ENCODE results near the gene LHCGR. TPM values are rescaled to one million over a fixed set of nuclear protein-coding genes. Genes with fewer than 3 reads are reported as not detected.
"Not testable (repeated sequence)": the region's sequence is repeated elsewhere in the genome, so short reads cannot be mapped to it uniquely, and the experiment has no call there.

The LHCGR gene
- total RNA-seq, 2 experiments from 2014 or later, result not detected

DNA sequence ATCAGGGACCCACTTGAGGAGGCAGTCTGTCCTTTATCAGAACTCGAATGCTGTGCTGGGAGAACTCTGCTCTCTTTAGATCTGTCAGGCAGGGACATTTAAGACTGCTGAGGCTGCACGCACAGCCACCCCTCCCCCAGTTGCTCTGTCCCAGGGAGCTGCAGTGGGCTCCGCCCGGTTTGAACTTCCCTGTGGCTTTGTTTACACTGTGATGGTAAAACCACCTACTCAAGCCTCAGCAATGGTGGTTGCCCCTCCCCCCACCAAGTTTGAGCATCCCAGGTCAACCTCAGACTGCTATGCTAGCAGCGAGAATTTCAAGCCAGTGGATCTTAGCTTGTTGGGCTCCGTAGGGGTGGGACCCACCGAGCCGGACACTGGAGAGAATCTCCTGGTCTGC is 11.8 kb upstream of the LHCGR start:
- Mint-ChIP-seq H3K4me1 (ENCODE audit: low read depth) (no peaks in the 10 kb centered on the region), H3K36me3 (no peaks in the 10 kb centered on the region), H3K9me3 (peaks cover 9% of the 10 kb centered on the region), H3K27ac (no peak overlapping the region), H3K4me3 (no peak overlapping the region), H3K27me3 (peaks cover 10% of the 10 kb centered on the region)
- no peak for DNase-seq
- intact Hi-C loops (cut with micrococcal nuclease), result no loop called here
- CTCF ChIA-PET, result no interaction called here
- POLR2A ChIA-PET, result no interaction called here

DNA sequence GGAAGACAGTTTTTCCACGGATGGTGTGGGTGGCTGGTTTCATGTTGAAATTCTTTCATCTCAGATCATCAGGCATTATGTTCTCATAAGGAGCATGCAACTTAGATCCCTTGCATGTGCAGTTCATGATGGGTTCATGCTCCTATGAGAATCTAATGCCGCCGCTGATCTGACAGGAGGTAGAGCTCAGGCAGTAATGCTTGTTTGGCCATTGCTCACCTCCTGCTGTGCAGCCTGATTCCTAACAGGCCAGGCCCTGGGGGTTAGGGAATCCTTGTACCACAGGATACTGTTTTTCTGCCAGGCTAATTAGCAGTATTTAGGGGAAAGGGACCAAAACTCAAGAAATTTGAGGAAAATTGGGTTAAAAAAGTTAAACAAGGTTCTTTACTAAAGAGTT is 5.3 kb upstream of the LHCGR start:
- Mint-ChIP-seq H3K27ac (no peak overlapping the region), H3K4me1 (ENCODE audit: low read depth) (no peaks in the 10 kb centered on the region), H3K36me3 (no peaks in the 10 kb centered on the region), H3K9me3 (peaks cover 9% of the 10 kb centered on the region), H3K4me3 (no peak overlapping the region), H3K27me3 (peaks cover 9% of the 10 kb centered on the region)
- ChIA-PET POLR2A (no interaction called here), CTCF (no interaction called here)
- intact Hi-C loops (cut with micrococcal nuclease), result no loop called here
- DNase-seq, result no peak

DNA sequence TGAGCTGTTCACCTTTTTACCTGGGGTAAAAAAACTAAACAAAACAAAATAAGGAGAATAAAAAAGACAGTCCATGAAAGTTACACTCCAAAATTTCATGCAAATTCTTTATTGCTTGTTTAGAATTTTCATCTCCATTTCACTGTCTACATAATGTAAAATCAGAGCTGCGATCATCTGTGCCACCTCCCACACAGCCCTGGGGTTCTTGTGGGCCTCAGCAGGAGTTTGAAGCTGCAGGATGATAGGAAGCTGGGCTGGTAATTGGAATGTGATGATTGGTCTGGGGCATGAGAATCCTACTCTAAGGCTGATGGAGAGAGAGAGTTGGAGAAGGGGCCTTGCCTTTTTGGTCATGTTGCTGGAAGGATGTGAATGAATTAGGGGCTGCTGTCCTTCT is 4.2 kb upstream of the LHCGR start:
- intact Hi-C loops (cut with micrococcal nuclease), result no loop called here

DNA sequence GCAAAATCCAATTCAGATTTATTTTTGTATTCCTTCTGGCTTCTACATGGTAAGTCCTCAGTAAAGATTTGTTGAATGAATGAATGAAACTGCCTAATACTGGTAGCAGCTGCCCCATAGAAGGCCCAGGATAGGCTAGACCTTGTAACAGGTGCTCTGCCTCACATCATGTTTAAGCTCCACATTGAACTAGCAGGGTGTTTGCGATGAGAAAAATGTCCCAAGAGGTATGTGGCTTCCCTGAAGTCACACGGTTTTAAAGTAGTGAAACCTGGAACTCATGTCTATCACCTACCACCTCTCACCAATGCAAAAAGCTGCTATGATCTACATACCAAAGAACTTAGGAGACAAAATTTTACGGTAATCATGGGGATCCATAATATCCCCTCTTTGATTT is 765 bp upstream of the LHCGR start:
- H3K4me1 Mint-ChIP-seq (ENCODE audit: low read depth), result no peaks in the 10 kb centered on the region
- H3K4me3 Mint-ChIP-seq, result no peak overlapping the region
- POLR2A ChIA-PET, result no interaction called here
- intact Hi-C loops (cut with micrococcal nuclease), result no loop called here
- no peaks in the 10 kb centered on the region for H3K9me3 Mint-ChIP-seq
- no peak overlapping the region for H3K27ac Mint-ChIP-seq
- no peaks in the 10 kb centered on the region for H3K36me3 Mint-ChIP-seq
- H3K27me3 Mint-ChIP-seq, result peaks cover 18% of the 10 kb centered on the region
- no peak for DNase-seq
- CTCF ChIA-PET, result no interaction called here

More for the DNA sequence above, 4.2 kb upstream of the LHCGR start:
- CTCF ChIA-PET, result no interaction called here
- no peak for DNase-seq
- no peak overlapping the region for H3K27ac Mint-ChIP-seq
- H3K9me3 Mint-ChIP-seq, result peaks cover 9% of the 10 kb centered on the region
- POLR2A ChIA-PET, result no interaction called here
- H3K4me3 Mint-ChIP-seq, result no peak overlapping the region
- no peaks in the 10 kb centered on the region for H3K4me1 Mint-ChIP-seq (ENCODE audit: low read depth)
- peaks cover 15% of the 10 kb centered on the region for H3K27me3 Mint-ChIP-seq
- no peaks in the 10 kb centered on the region for H3K36me3 Mint-ChIP-seq

DNA sequence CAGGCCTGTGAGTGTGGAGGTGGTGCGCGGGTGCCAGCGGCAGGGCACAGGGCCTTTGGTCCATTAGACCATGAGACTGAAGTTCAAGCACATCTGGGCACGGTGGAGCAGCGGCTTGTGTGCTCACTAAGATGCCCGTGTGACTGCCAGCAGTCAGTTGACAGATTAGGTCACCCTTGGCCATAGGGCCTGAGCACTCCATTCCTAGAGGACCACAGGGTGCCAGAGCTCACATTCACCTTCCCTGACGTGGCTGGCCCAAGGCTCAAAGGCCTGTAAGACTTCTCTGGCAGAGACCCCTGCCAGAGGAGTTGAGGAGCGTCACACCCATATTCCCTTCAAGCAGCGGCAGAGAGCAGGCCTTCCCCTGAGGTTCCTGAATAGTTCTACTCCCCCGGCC is 650 bp downstream of the LHCGR start:
- H3K9me3 Mint-ChIP-seq, result no peaks in the 10 kb centered on the region
- DNase-seq, result no peak
- no peak overlapping the region for H3K4me3 Mint-ChIP-seq
- H3K4me1 Mint-ChIP-seq (ENCODE audit: low read depth), result no peaks in the 10 kb centered on the region
- CTCF ChIA-PET, result no interaction called here
- POLR2A ChIA-PET, result no interaction called here
- no peaks in the 10 kb centered on the region for H3K36me3 Mint-ChIP-seq
- H3K27ac Mint-ChIP-seq, result no peak overlapping the region
- peaks cover 18% of the 10 kb centered on the region for H3K27me3 Mint-ChIP-seq
- intact Hi-C loops (cut with micrococcal nuclease), result no loop called here

DNA sequence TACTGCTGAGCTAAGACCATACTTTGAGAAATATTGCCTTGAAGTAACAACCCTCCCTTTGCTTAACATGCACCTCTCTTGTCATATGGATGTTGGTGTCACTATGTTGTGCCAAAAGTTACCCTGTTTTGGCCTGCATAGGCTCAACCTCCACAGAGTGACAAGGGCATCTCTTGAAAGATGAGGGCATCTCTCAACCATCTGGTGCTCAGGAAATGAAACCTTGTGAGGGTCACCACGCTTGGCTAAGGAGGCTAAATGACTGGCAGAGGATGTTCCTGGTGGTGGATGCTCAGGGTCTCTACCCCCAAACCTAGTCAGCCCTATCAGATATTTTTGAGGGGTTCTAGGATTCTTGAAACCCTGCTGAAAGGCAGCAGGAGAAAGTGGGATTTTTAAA is 2.3 kb downstream of the LHCGR start:
- H3K36me3 Mint-ChIP-seq, result no peaks in the 10 kb centered on the region
- ChIA-PET CTCF (no interaction called here), POLR2A (no interaction called here)
- H3K4me1 Mint-ChIP-seq (ENCODE audit: low read depth), result no peaks in the 10 kb centered on the region
- H3K27ac Mint-ChIP-seq, result no peak overlapping the region
- H3K4me3 Mint-ChIP-seq, result no peak overlapping the region
- no peak for DNase-seq
- peaks cover 18% of the 10 kb centered on the region for H3K27me3 Mint-ChIP-seq
- intact Hi-C loops (cut with micrococcal nuclease), result no loop called here
- H3K9me3 Mint-ChIP-seq, result no peaks in the 10 kb centered on the region

DNA sequence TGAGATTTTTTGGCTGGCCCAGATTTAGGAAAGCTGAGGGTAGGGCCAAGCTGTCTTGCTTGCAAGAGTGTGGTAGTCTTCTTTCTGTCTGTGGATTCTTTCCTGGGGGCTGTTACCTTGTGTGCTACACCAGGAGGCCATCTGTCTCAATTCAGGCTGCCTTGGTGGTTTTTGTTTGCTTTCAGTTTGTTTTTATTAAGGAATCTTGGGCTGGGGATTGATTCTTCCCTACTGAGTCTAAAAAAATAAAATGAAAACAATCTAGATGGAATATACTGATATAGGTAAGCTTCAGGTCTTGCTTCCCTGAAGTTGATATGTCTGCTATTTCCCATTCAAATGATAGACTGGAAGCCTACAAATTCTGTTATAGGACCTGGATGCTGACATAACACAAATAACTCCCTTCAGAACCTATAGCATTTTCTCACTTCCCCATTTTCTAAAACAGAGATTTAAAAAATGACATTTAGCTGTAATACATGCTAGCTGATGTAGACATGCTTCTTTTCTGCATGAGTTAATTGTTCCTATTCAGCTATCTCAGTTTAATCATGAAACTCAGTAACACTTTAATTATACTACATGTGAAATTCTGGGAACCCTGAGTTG is 5.3 kb downstream of the LHCGR start:
- H3K4me1 Mint-ChIP-seq (ENCODE audit: low read depth), result no peaks in the 10 kb centered on the region
- ChIA-PET CTCF (no interaction called here), POLR2A (no interaction called here)
- DNase-seq, result no peak
- H3K36me3 Mint-ChIP-seq, result no peaks in the 10 kb centered on the region
- no peaks in the 10 kb centered on the region for H3K9me3 Mint-ChIP-seq
- intact Hi-C loops (cut with micrococcal nuclease), result no loop called here
- no peak overlapping the region for H3K4me3 Mint-ChIP-seq
- H3K27me3 Mint-ChIP-seq, result peaks cover 7% of the 10 kb centered on the region
- no peak overlapping the region for H3K27ac Mint-ChIP-seq

DNA sequence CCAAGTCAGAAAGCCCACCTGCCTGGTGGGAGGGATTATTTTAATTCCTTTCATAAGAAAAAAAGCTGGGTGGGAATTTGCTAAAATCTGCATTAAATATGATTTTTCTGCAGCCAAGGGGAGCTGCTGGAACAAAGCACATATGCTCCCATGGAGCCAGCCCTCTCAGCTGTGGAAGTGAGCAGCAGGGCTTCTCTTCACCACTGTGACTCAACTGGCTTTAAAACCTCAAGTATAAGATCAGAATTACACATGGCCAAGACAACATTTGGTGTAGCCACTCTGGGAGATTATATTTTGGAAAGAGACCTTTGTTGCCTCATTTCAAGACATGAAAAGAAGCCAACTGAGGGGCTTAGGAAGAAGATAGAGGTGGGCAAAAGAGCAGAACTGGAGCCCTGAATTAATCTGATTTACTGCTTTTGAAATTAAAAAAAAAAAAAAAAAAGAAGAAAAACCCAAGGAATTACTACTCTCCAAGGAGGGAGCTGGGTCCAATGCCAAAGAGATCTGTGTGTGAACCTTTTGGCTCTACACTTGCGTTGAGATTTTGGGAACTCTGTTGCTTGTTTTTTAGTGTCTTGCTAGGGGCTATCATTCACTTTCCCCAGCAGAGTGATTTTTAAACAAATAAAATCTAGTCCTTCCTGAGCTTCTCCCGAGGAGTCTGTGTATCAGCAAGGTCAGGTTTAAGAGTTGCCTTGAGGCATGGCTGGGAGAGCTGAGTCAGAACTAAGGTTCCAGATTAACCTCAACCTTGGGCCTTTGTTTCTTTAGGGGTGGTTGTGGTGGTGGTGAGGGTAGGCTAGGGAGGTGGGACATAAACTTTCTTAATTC is 6.0 kb downstream of the LHCGR start:
- no peak overlapping the region for H3K4me3 Mint-ChIP-seq
- CTCF ChIA-PET, result no interaction called here
- H3K27me3 Mint-ChIP-seq, result peaks cover 3% of the 10 kb centered on the region
- intact Hi-C loops (cut with micrococcal nuclease), result no loop called here
- H3K9me3 Mint-ChIP-seq, result no peaks in the 10 kb centered on the region
- no peak for DNase-seq
- H3K4me1 Mint-ChIP-seq (ENCODE audit: low read depth), result no peaks in the 10 kb centered on the region
- POLR2A ChIA-PET, result no interaction called here
- no peak overlapping the region for H3K27ac Mint-ChIP-seq
- H3K36me3 Mint-ChIP-seq, result no peaks in the 10 kb centered on the region

DNA sequence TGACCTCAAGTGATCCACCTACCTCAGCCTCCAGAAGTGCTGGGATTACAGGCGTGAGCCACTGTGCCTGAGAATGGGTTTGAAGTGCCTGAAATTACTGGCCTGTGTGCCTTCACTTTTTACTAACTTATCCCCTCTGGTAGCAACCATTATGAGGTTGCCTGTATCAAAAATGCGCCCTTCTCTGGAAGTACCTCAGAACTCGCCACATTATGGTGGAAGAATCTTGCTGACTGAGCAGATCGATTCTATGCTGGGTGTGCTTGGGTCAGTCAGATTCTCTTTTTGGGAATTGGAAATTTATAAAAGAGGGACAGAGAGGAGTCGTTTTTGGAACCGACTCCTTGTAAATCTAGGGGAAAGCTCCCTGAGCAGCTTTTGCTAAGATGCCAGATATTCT is 8.2 kb downstream of the LHCGR start:
- Mint-ChIP-seq H3K4me1 (ENCODE audit: low read depth) (no peaks in the 10 kb centered on the region), H3K4me3 (no peak overlapping the region), H3K9me3 (no peaks in the 10 kb centered on the region), H3K27ac (no peak overlapping the region), H3K36me3 (no peaks in the 10 kb centered on the region), H3K27me3 (no peaks in the 10 kb centered on the region)
- POLR2A ChIA-PET, result no interaction called here
- intact Hi-C loops (cut with micrococcal nuclease), result no loop called here
- CTCF ChIA-PET, result no interaction called here
- no peak for DNase-seq

DNA sequence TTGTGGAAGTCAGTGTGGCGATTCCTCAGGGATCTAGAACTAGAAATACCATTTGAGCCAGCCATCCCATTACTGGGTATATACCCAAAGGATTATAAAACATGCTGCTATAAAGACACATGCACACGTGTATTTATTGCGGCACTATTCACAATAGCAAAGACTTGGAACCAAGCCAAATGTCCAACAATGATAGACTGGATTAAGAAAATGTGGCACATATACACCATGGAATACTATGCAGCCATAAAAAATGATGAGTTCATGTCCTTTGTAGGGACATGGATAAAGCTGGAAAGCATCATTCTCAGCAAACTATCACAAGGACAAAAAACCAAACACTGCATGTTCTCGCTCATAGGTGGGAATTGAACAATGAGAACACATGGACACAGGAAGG is 16.3 kb downstream of the LHCGR start:
- CTCF ChIA-PET; H3K9me3 Mint-ChIP-seq; H3K36me3 Mint-ChIP-seq; H3K27me3 Mint-ChIP-seq; POLR2A ChIA-PET; H3K4me1 Mint-ChIP-seq (ENCODE audit: low read depth); H3K4me3 Mint-ChIP-seq; intact Hi-C loops (cut with micrococcal nuclease); DNase-seq; H3K27ac Mint-ChIP-seq: not testable (repeated sequence)

DNA sequence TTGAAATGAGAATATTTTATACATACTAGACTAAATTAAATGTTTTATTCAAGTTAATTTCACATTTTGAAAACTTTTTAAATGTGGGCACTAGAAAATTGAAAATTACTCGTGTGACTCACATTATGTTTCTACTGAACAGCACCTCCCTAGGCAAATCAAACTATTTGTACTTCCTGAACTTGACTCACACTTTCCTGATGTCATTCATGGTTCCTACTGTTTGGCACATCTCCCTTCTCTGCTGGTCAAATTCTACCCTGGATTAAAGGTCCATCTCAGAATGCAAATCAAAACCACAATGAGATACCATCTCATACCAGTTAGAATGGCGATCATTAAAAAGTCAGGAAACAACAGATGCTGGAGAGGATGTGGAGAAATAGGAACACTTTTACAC is 16.7 kb downstream of the LHCGR start:
- intact Hi-C loops (cut with micrococcal nuclease), result no loop called here
- ChIA-PET POLR2A (no interaction called here), CTCF (no interaction called here)
- Mint-ChIP-seq H3K9me3 (peaks cover 2% of the 10 kb centered on the region), H3K36me3 (no peaks in the 10 kb centered on the region), H3K4me1 (ENCODE audit: low read depth) (no peaks in the 10 kb centered on the region), H3K27me3 (no peaks in the 10 kb centered on the region), H3K4me3 (no peak overlapping the region), H3K27ac (no peak overlapping the region)
- no peak for DNase-seq

DNA sequence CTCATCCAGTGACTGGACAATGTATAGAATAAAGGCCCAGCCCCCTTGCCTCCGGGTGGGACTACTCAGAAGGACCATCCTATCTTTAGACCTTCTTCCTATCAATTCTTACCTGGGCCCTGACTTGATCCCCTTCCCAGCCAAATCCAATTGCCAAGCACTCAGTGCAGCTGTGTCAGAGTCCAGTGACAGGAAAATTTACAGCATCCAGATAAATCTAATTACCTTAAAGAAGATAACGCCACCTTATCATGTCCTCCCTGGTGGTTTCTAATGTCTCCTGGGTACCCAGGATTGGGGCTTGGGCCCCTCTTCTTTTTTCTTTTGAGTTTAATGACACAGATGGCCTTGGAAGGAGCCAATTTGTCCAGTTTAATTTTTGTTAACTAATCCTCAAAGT is 19.3 kb downstream of the LHCGR start:
- Mint-ChIP-seq H3K36me3 (no peaks in the 10 kb centered on the region), H3K4me3 (no peak overlapping the region), H3K27ac (no peak overlapping the region), H3K27me3 (peaks cover 3% of the 10 kb centered on the region), H3K9me3 (peaks cover 2% of the 10 kb centered on the region), H3K4me1 (ENCODE audit: low read depth) (no peaks in the 10 kb centered on the region)
- ChIA-PET CTCF (no interaction called here), POLR2A (no interaction called here)
- no peak for DNase-seq
- intact Hi-C loops (cut with micrococcal nuclease), result no loop called here

DNA sequence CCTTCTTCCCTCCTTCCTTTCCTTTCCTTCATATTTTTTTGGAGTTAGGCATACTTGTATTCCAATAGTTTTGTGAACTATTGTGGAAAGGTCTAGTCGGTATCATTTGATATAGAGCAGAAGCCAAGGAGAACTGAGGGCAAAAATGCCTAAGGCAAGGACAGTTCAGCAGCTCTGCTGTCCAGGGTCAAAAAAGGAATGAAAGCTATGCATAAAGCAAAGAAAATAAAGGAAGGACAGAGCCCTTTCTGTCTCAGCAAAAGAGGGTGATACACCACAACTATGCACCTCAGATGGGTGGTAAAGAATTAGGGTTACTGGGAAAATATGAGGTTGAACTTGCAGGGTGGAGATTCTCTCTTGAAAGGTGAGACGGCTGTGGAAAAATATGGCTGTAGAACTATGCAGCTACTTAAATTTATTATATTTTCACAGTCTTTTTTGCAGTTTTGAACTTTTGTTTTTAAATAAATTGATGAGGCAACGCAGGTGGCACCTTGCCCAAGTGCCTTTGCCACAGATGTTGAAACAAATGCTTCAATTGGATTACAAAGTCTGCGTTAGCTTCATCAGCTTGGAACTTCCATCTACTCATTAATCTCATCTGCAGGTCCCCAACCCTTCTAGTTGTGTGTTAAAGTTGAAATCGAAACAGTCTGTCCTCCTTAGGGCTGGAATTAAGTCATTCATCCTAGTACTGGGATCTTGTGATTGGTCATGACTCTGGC is 20.8 kb downstream of the LHCGR start:
- ChIA-PET POLR2A (no interaction called here), CTCF (no interaction called here)
- DNase-seq, result no peak
- Mint-ChIP-seq H3K4me1 (ENCODE audit: low read depth) (no peaks in the 10 kb centered on the region), H3K9me3 (peaks cover 2% of the 10 kb centered on the region), H3K27ac (no peak overlapping the region), H3K4me3 (no peak overlapping the region), H3K36me3 (no peaks in the 10 kb centered on the region), H3K27me3 (peaks cover 3% of the 10 kb centered on the region)
- intact Hi-C loops (cut with micrococcal nuclease), result no loop called here
